GM21529 (cell line): ENCODE results near the gene LSAMP.

Experiments
- ATAC-seq: cut with Tn5 transposase; IDR thresholded peaks from one replicate; pipeline ENCODE4 v1.9.1; 2021; ENCODE audit not compliant: unreplicated experiment

Gene LSAMP

GRCh38 chr3:115913069-115913686 lies 532.1 kb downstream of the LSAMP start:
- no peak for ATAC-seq

- no peak for ATAC-seq
Measured at GRCh38 chr3:115912372-115912771, 532.9 kb downstream of the LSAMP start.

GRCh38 chr3:115905871-115906270 lies 539.4 kb downstream of the LSAMP start:
- no peak for ATAC-seq

- no peak for ATAC-seq
Measured at GRCh38 chr3:115903843-115904242, 541.4 kb downstream of the LSAMP start.

- ATAC-seq = no peak
Measured at GRCh38 chr3:115901008-115901407, 544.3 kb downstream of the LSAMP start.

- no peak for ATAC-seq
Measured at GRCh38 chr3:115899535-115899934, 545.8 kb downstream of the LSAMP start.

- ATAC-seq = no peak
Measured at GRCh38 chr3:115898656-115899410, 546.5 kb downstream of the LSAMP start.

GRCh38 chr3:115891006-115891636 lies 554.2 kb downstream of the LSAMP start:
- no peak for ATAC-seq

- ATAC-seq = no peak
Measured at GRCh38 chr3:115890579-115890978, 554.7 kb downstream of the LSAMP start.

- ATAC-seq = no peak
Measured at GRCh38 chr3:115885621-115886020, 559.7 kb downstream of the LSAMP start.

GRCh38 chr3:115877615-115877899 lies 567.7 kb downstream of the LSAMP start:
- no peak for ATAC-seq

GRCh38 chr3:115876876-115877614 lies 568.2 kb downstream of the LSAMP start:
- no peak for ATAC-seq

GRCh38 chr3:115875460-115875859 lies 569.8 kb downstream of the LSAMP start:
- no peak for ATAC-seq

GRCh38 chr3:115871735-115872134 lies 573.6 kb downstream of the LSAMP start:
- no peak for ATAC-seq

GRCh38 chr3:115864911-115865310 lies 580.4 kb downstream of the LSAMP start:
- ATAC-seq = no peak

GRCh38 chr3:115862849-115863248 lies 582.4 kb downstream of the LSAMP start:
- no peak for ATAC-seq

GRCh38 chr3:115862099-115862498 lies 583.2 kb downstream of the LSAMP start:
- no peak for ATAC-seq

GRCh38 chr3:115861166-115861733 lies 584.0 kb downstream of the LSAMP start:
- no peak for ATAC-seq

GRCh38 chr3:115860766-115861165 lies 584.5 kb downstream of the LSAMP start:
- no peak for ATAC-seq

GRCh38 chr3:115859002-115859807 lies 586.1 kb downstream of the LSAMP start:
- no peak for ATAC-seq
